Activated CD8-positive, alpha-beta memory T cell treated with anti-CD3 and anti-CD28 coated beads, Interleukin-2, amount 50 U/mL, for 1 hour (primary cell): ENCODE data around the gene CSGALNACT2.

ENCODE experiments used
- DNase-seq: peaks from one replicate; pipeline ENCODE4 v3.0.0-alpha.2; 2020; ENCODE audit errors: extremely low read depth

The CSGALNACT2 gene

DNA sequence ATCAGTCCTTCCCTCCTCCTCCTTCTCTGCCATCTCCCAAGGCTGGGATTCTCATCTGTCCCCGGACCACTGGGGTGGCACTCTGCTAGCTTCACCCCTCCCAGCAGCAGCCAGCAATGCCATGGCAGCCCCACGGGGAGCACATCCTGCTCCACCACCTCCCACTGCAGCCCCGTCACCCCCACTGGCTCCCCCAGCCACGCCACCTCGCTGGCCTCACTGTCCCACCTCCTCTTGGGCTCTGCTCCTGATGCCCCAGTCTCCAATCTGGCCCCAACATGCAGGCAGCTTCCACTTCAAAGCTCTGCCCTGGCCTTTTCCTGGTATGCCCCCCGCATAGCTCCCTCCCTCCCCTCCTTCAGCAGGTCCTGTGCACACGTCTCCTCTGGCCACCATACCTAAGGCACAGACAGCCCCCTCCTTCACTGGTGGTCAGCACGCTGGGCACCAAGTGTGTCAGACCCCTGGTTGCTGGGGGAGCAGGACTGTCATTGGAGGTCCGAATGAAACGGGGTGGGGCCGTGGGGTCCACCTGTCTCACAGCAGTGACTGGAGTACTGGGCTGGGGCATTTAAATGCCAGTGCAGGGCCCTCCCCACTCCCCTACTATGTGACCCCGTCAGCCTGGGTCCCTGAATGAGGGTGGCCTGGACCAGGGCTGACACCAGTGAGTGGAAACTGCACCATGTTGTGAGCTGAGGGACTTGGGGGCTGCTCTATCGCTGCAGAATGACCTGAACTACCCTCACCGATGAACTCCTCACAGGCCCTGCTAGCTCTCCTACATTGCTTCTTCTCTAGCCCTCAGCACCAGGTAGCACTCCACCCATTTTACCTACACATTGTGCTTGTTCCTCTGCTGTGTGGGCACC, 89.9 kb downstream of the CSGALNACT2 start:
- no peak for DNase-seq

DNA sequence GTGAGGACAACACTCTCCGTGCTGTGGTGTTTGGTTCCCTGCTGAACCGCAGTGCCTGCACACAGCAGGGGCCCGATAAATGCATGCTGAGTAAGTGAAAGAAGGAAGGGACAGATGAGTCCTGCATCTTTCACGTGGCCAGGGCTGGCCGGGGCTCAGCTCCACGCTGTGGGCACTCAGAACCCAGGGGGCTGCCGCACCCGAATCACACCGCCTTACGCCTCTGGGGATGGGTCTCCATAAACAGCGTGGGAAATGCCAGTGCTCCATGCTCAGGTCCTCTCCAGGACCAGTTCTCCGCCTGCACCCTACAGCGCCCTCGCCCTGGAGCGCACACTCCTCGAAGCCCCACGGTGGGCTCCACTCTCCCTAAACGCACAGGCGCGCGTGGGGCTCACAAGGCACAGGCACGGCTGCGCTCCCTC, 90.5 kb downstream of the CSGALNACT2 start:
- DNase-seq, result no peak

DNA sequence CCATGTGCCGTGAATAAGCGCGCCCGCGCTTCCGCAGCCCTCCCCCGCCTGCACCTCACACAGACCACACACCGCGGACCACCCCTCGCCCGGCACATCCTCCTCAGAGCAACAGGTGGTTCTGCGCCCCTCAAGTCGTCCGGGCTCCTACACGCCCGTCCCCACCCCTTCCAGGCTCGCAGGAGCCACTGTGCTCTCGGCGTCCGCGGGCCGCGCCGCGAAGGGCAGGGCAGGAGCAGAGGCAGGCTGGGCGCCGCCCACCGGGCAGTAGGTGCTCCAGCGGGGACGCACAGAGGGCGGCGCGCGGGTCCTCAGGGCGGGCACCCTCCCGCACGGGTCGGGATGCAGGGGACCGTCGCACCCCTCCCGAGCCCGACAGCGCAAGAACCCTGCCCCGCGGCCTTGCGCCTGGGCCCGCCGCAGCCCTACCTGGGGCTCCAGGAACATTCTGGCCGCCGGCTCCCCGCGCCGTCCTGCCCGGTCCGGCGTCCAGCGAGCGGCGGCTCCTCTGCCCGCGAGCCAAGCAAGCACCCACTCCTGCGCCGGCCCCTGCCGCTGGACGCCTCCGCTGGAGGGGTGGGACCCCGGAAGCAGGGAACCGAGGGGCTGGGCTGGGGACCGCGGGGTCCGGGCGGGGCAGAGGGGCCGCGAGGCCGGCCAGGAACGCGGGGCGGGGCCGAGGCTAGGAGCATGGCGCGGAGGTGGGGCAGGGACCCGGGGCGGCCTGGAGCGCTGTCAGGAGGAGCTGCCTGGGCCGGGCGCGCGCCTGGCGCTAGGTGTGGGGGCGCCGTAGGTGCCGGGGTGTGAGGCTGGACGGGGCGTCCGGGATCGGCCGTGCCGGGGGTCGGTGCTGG, 91.2 kb downstream of the CSGALNACT2 start:
- no peak for DNase-seq

DNA sequence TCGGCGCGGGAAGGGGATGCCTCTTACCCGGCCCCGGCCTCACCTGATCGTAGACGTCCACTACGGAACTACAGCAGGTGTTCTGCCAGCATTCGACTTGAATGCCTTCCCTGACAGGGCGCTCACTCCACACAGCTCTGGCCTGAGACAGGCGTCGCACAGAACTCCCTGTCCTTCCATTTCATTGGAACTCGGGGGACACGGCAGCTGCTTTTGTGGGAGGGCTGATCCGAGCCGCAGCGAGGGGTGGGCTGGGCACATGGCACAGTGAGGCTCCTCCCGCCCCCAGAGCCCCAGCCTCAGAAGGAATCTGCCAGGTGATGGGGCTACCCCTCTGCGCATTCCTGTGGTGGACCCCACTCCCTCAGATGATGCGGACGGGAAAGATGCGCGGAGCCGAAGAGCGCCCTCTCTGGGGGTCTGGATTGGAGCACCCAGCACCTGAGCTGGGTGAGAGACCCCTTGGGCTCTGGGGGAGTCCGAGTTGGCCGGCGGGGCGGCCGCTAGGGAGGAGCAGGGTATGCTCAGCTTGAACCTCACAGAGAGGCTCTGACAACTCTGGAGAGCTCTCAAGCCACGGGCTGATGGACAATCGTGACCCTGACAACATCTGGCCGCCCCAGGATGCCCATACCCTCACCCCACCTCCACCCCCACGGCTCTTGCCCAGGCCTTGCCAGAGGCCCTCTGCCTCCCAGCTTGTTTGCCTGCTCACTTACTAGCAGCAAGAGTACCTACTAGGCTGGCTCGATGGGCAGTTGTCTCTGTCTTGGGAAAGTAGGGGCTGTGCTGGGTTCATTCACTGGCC, 92.1 kb downstream of the CSGALNACT2 start:
- no peak for DNase-seq

DNA sequence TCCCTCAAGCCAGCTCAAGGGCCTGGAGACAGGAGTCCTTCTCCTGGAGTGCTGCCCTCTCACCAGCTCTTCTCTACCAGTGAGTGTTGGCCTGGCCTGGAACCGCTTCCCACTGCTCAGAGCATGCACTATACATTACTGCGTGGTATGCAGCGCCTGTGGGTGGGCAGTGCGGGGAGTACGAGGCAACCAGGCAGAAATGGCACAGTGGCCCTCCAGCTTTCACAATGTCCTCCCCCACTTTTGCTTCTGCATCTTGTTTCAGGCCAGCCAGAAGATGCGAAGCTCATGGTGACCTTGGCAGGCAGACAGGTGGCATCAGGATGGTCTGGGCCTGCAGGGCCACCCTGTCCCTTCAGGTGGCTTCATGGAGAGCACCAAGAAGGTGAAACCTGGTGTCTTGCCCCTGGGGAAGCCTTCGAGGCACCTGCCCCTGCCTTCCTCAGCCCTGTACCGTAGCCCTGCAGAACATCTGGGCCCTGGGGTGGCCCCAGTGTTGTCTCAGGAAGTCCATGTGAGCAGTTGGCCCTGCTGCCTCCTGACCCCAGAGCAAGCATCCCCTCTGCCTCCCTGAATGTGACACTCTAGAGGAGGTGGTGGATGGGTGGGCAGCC, 92.8 kb downstream of the CSGALNACT2 start:
- no peak for DNase-seq

DNA sequence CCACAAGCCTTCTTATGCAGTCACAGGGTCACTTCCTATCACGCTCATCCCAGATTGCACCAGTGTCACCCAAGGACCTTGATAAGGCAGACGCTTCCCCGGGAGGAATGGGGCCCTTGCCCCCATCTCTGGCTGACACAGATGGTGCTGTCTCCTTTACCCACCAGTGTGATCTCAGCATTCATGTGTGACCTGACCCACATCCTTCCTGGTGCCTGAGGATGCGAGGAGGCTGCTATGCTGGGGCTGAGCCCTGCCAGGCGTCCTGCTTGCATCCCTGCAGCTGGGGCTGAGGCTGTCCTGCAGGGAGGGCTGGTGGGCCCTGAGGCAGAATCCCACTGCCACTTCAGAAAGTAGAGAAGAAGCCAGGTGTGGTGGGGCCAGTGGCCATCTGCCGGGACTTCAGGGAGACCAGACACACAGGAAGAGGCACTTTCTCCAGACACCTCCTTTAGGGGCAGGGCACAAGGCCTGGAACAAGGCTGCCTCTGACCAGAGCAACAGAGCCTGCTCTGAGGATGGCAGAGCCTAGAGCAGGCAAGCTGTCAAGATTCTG, 93.4 kb downstream of the CSGALNACT2 start:
- no peak for DNase-seq

DNA sequence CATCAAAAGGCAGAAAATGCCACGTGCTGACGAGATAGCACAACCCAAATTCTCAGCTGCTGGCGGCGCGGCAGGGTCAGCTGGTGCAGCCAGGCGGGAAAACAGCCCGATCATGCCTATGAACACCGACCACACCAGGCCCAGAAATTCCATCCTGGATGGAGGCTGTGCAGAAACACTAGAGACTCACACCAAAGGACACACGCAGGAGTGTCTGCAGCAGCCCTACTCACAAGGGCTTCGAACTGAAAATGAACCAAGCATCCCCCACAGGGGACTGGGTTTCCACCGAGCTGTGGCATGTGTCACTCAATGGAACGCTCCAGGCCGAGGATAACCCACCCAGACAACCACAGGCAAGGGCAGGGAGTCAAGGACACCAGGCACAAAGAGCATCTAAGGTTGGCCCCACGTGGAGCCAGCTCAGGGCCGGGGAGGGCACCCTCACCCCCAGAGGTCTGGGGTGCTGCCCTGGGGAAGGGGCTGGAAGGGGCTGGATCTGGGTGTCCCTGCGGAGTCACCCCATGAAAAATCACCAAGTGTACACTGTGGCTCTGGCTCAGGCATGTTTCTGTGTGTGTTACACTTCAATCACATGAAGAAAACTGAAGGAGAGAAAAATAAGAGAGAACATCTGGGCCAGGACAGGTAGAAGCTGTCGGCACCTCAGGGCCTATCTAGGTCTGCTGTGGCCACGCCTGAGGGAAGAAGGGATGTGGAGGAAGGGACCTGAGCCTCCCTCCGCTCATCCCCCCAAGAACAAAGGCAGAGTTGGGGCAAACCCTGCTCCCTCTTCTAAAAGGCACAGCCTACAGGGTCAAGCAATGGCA, 95.6 kb downstream of the CSGALNACT2 start:
- DNase-seq, result no peak

DNA sequence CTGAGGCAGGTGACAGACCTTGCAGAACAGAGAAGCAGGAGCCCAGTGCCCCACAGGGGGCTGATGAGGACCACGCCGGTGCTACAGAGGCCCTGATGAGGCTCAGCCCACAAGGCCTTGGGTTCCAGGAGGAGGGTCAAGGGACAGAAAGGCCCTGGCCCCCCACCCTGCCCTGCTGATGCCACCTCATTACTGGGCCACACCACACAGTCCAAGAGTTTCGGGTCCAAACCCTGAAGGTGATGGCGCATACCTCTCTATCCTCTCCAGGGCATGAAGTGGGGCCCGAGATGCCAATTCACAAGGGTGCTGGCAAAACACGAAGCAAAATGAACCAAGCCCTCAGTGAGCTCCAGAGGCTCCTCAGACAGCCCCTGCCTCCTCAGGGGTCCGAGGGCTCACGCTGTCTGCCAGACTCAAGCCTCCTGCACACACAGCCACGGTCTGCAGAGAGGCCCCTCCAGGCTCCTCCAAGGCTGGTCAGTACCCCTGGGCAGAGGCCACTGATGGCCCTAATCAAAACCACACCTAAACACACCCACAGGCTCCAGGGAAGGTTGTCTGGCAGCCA, 96.3 kb downstream of the CSGALNACT2 start:
- DNase-seq, result no peak
